Lower leg skin (tissue), 4 donors: ENCODE measurements around the gene MLC1. TPM values are rescaled to one million over a fixed set of nuclear protein-coding genes. Genes with fewer than 3 reads are reported as not detected.

Source experiments
- DNase-seq, 2 donors: peaks; one replicate each; pipeline ENCODE4 v3.0.0-alpha.2; 2019; ENCODE audit warnings: low spot score in 2 of 2
- H3K4me3 ChIP-seq: fragments of 200-600 bp; sonication (generic); 2 replicates; pipeline ENCODE4 v1.5.1; 2017; ENCODE audit warnings: mild to moderate bottlenecking, low read depth; ENCODE audit not compliant: poor library complexity, severe bottlenecking
- POLR2A ChIP-seq, 2 donors: fragments of 450-650 bp; IDR thresholded peaks; one replicate each; pipeline ENCODE4 v1.6.1; 2016 to 2017; ENCODE audit warnings: antibody characterized with exemption in 2 of 2, mild to moderate bottlenecking in 1 of 2, moderate library complexity in 1 of 2
- WGBS, 2 donors: methylation state at CpG; one replicate each; pipeline ENCODE4 v1.1.5; 2018; 5-methylcytosine and 5-hydroxymethylcytosine counted together
- intact Hi-C: fragments of 100-400 bp; cut with DNase I; formaldehyde crosslinking; loops from one replicate; pipeline ENCODE4 v1.15.0; 2023; ENCODE audit warnings: low total_unique reads
- total RNA-seq, 4 donors: library from RNA; depleted of rRNA; stranded (reverse); fragments of >200 nt; gene quantifications; one replicate each; pipeline ENCODE4 v1.1.0, GENCODE V29; 2016
- TF ChIP-seq, protein P1 (sequence below), 3 donors: fragments of 450-650 bp; IDR thresholded peaks; one replicate each; pipeline ENCODE4 v1.5.1; 2016; ENCODE audit warnings: antibody characterized with exemption in 3 of 3, mild to moderate bottlenecking in 3 of 3, moderate library complexity in 2 of 3

The MLC1 gene
- total RNA-seq, 4 donors from 2014 or later = 0.15 to 2.1 (median 1.0) TPM

DNA sequence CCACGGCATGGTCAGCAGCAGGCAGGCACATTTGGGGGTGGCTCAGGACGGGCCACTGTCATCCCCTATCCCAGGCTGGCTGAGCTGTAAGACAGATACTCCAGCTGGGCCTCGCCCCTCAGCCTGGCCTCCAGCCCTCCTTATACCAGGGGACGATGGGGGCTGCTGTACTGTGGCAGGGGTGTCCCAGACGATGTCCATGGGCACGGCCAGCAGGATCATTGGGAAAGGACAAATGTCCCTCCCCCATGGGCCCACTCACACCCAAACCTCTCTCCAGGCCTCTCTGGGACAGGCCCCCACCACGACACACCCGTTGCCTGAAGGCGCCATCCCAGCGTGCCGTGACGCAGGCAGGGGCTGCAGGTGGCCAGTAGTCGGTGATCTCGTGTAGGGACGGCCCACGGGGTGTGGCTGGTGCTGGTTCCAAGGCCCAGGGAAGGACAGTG is 71.1 kb downstream of the MLC1 start:
- intact Hi-C loops = no loop called here
- DNase-seq = no peak
- no peak for TF ChIP-seq POLR2A (IDR thresholded peaks at IDR 0.05)
- TF ChIP-seq, protein P1, sequence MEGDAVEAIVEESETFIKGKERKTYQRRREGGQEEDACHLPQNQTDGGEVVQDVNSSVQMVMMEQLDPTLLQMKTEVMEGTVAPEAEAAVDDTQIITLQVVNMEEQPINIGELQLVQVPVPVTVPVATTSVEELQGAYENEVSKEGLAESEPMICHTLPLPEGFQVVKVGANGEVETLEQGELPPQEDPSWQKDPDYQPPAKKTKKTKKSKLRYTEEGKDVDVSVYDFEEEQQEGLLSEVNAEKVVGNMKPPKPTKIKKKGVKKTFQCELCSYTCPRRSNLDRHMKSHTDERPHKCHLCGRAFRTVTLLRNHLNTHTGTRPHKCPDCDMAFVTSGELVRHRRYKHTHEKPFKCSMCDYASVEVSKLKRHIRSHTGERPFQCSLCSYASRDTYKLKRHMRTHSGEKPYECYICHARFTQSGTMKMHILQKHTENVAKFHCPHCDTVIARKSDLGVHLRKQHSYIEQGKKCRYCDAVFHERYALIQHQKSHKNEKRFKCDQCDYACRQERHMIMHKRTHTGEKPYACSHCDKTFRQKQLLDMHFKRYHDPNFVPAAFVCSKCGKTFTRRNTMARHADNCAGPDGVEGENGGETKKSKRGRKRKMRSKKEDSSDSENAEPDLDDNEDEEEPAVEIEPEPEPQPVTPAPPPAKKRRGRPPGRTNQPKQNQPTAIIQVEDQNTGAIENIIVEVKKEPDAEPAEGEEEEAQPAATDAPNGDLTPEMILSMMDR (IDR thresholded peaks at IDR 0.05) = no peak
- H3K4me3 ChIP-seq = no peak overlapping the region
- 49% methylated on average over 14 to 15 of the region's 16 CpGs for WGBS, 2 donors

- no peak for DNase-seq
- TF ChIP-seq POLR2A (IDR thresholded peaks at IDR 0.05) = no peak
- TF ChIP-seq, protein P1 (IDR thresholded peaks at IDR 0.05) = no peak
- intact Hi-C loops = no loop called here
- no peak within 1 kb of the TSS for H3K4me3 ChIP-seq
- WGBS, 2 donors = 45 to 47% methylated on average over 17 to 29 of the region's 29 CpGs
Observed at GRCh38 chr22:50012211-50013181, 72.7 kb downstream of the MLC1 start, which contains the start of gene IL17REL. TSS of gene IL17REL (minus strand) at chr22:50012765. CDS start at chr22:50012646, 119 bp downstream.

- intact Hi-C loops = no loop called here
- DNase-seq = no peak
- TF ChIP-seq, protein P1 (IDR thresholded peaks at IDR 0.05) = no peak
- TF ChIP-seq POLR2A (IDR thresholded peaks at IDR 0.05) = no peak
- whole genome bisulfite sequencing, 2 donors = 36 to 41% methylated on average over 16 to 18 of the region's 18 CpGs
- no peak overlapping the region for H3K4me3 ChIP-seq
Observed at GRCh38 chr22:50011447-50012210, 73.6 kb downstream of the MLC1 start.

GRCh38 chr22:50010676-50011446 is 74.4 kb downstream of the MLC1 start:
- DNase-seq = no peak
- 8 to 10% methylated on average over 21 to 28 of the region's 61 CpGs for WGBS, 2 donors
- H3K4me3 ChIP-seq = no peak overlapping the region
- intact Hi-C loops = no loop called here
- no peak for TF ChIP-seq POLR2A (IDR thresholded peaks at IDR 0.05)
- TF ChIP-seq, protein P1 (IDR thresholded peaks at IDR 0.05) = no peak
